Kidney (tissue), 14 donors: Measurements from ENCODE around the gene RPL10A. TPM values are rescaled to one million over a fixed set of nuclear protein-coding genes. Genes with fewer than 3 reads are reported as not detected.
"Not testable (repeated sequence)": the region's sequence is repeated elsewhere in the genome, so short reads cannot be mapped to it uniquely, and the experiment has no call there.

Experiments used
- DNase-seq, 5 donors: peaks; one replicate each; pipeline ENCODE4 v3.0.0-alpha.2; 2013 to 2020
- FAIRE-seq: peaks from 2 replicates; lab custom pipeline; 2012; peaks lifted over from hg19 to GRCh38; lab: Jason Lieb, UNC
- H3K27ac ChIP-seq, 2 donors: one replicate each; pipeline ENCODE4 v1.7.0; 2013; ENCODE audit warnings: low read depth in 2 of 2, low read length in 2 of 2, inconsistent platforms in 1 of 2
- H3K27me3 ChIP-seq: one replicate; pipeline ENCODE4 v1.7.1; 2013; ENCODE audit warnings: low read length, inconsistent platforms; ENCODE audit not compliant: control insufficient read depth, insufficient read depth
- H3K36me3 ChIP-seq, 3 donors: one replicate each; pipeline versions ENCODE4 v1.7.0 to v1.7.1; 2013; ENCODE audit warnings: low read length in 3 of 3, control low read depth in 1 of 3, inconsistent platforms in 1 of 3; ENCODE audit not compliant: insufficient read depth in 3 of 3, control insufficient read depth in 2 of 3
- H3K4me1 ChIP-seq, 3 donors: one replicate each; pipeline versions ENCODE4 v1.7.0 to v1.7.1; 2013; ENCODE audit warnings: low read length in 3 of 3, inconsistent platforms in 1 of 3, low read depth in 1 of 3; ENCODE audit not compliant: control insufficient read depth in 2 of 3, insufficient read depth in 2 of 3
- H3K4me3 ChIP-seq, 3 donors: one replicate each; pipeline versions ENCODE4 v1.7.0 to v1.8.1; 2013; ENCODE audit warnings: low read length in 3 of 3, control low read depth in 1 of 3, inconsistent platforms in 1 of 3
- H3K9ac ChIP-seq, 3 donors: one replicate each; pipeline versions ENCODE4 v1.7.0 to v1.7.1; 2013; ENCODE audit warnings: low read length in 3 of 3, control low read depth in 1 of 3, inconsistent platforms in 1 of 3
- H3K9me3 ChIP-seq, 3 donors: one replicate each; pipeline versions ENCODE4 v1.7.0 to v1.7.1; 2013; ENCODE audit warnings: low read length in 3 of 3, control low read depth in 1 of 3, inconsistent platforms in 1 of 3; ENCODE audit not compliant: control insufficient read depth in 2 of 3, insufficient read depth in 1 of 3
- intact Hi-C: fragments of 100-400 bp; cut with DNase I; formaldehyde crosslinking; loops from one replicate; pipeline ENCODE4 v1.11.1; 2022
- polyA plus RNA-seq: library from polyadenylated mRNA; stranded (reverse); fragments of 350-450 nt; fragmentation: Illumina TruSeq; extraction: RNeasy Lipid Tissue Mini Kit (QIAGEN cat#74804); gene quantifications from one replicate; pipeline ENCODE4 v1.2.3, GENCODE V29; 2014; ENCODE audit warnings: low read depth, low replicate concordance; ENCODE audit not compliant: insufficient read depth
- total RNA-seq: library from RNA; stranded (reverse); fragmentation: NEBNext Ultra II Directional; extraction: Animal tissue kit (Norgen Biotek cat#: 25700); gene quantifications from one replicate; pipeline ENCODE4 v1.2.1, GENCODE V29; 2021
- TF ChIP-seq, protein P1 (sequence below): IDR thresholded peaks from 3 replicates; pipeline ENCODE4 v1.5.1; 2012; ENCODE audit warnings: mild to moderate bottlenecking, moderate library complexity, borderline replicate concordance; ENCODE audit not compliant: insufficient read depth; ENCODE audit errors: extremely low read depth
- donor health status: control.
- donor health status: control.
- donor health status: control.
- donor health status: control.
- donor health status: control.
- donor health status: DM: yes; HTN: yes; CAD: no.
- donor health status: Normal renal cell carcinoma (clear cell type).

Gene RPL10A
- total and polyA plus RNA-seq, 2 donors from 2014 or later, result 1,159 to 1,291 TPM

DNA sequence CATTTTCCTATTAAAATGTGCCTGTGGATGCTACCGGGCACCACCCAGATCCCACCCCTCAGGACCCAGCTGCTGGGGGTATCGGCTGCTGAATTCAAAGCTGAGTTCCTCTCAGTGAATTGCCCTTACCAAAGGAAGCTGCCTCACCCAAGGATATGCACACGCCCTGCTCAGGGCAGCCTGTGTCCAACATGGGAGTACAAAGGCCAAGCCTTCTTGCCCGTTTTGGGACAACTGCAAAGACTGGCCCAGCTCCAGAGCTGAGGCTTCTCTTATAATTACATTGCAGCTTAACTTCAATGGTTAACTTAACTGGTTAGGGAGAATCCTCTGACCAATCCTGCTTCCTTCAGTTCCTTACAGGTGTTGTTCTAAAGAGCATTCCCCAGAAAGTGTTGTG is 35.9 kb upstream of the RPL10A start:
- no peak for DNase-seq
- Histone ChIP-seq H3K9ac (no peak overlapping the region), H3K4me1 (peaks cover 0 to 7% (median 0%) of the 10 kb centered on the region in 3 donors), H3K4me3 (no peak overlapping the region), H3K9me3 (peaks cover 0 to 7% (median 3%) of the 10 kb centered on the region in 3 donors), H3K36me3 (no peaks in the 10 kb centered on the region), H3K27me3 (no peaks in the 10 kb centered on the region), H3K27ac (no peak overlapping the region)
- TF ChIP-seq, protein P1, sequence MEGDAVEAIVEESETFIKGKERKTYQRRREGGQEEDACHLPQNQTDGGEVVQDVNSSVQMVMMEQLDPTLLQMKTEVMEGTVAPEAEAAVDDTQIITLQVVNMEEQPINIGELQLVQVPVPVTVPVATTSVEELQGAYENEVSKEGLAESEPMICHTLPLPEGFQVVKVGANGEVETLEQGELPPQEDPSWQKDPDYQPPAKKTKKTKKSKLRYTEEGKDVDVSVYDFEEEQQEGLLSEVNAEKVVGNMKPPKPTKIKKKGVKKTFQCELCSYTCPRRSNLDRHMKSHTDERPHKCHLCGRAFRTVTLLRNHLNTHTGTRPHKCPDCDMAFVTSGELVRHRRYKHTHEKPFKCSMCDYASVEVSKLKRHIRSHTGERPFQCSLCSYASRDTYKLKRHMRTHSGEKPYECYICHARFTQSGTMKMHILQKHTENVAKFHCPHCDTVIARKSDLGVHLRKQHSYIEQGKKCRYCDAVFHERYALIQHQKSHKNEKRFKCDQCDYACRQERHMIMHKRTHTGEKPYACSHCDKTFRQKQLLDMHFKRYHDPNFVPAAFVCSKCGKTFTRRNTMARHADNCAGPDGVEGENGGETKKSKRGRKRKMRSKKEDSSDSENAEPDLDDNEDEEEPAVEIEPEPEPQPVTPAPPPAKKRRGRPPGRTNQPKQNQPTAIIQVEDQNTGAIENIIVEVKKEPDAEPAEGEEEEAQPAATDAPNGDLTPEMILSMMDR, result no peak
- intact Hi-C loops, result no loop called here
- FAIRE-seq, result no peak

DNA sequence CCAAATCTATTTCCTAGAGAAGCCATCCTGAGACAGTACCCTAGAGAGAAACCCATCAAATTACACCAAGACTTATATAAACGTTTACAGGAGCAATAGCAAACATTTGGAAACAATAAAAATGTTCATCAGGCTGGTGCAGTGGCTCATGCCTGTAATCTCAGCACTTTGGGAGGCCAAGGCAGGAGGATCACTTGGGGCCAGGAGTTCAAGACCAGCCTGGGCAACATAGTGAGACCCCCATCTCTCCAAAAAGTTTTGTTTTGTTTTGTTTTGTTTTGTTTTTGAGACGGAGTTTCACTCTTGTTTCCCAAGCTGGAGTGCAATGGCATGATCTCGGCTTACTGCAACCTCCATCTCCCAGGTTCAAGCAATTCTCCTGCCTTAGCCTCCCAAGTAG is 35.5 kb upstream of the RPL10A start:
- intact Hi-C loops, FAIRE-seq: not testable (repeated sequence)

DNA sequence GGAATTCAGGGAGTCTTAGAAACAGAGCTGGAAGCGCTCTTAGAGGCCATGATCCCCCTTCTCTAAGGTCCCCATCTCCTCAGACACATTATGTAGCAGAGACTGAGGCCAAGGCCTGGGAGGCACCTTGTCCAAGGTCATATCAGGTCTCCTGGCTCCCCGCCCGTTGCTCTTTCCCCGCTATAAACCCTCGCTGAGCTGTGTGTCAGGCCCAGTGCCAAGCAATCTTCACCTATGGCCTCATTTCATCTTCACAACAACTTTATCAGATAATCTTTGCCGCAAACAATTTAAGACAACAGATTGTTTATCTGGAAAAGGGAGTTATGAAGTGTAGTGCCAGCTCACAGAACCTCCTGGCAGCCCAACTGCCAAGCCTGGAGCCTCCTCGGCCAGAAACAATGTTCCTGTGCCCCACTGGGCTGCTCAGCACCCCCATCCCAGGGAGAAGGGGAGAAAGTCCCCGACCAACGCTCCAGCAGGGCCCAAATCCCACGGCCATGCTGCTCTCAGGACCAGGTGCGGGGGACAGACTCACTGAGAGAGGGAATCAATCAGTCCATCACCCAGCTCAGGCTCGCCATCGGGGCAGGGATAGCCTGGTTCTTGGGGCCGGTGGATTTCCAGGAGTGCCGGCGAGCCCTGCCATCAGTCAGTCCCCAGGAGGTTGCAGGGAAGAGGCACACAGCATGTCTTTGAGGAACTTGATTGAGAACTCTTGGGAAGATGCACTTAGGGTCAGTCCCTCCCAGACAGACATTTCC is 32.9 kb upstream of the RPL10A start:
- DNase-seq, result no peak
- peaks cover 0 to 7% (median 0%) of the 10 kb centered on the region in 3 donors for H3K4me1 ChIP-seq

More for the DNA sequence above, 35.5 kb upstream of the RPL10A start:
- not testable (repeated sequence) for H3K9me3 ChIP-seq, H3K9ac ChIP-seq, H3K4me3 ChIP-seq, H3K27ac ChIP-seq, H3K4me1 ChIP-seq, H3K27me3 ChIP-seq, DNase-seq, H3K36me3 ChIP-seq

More for the DNA sequence above, 32.9 kb upstream of the RPL10A start:
- no peaks in the 10 kb centered on the region for H3K36me3 ChIP-seq
- no peak overlapping the region for H3K4me3 ChIP-seq
- FAIRE-seq, result no peak
- intact Hi-C loops, result no loop called here
- no peak overlapping the region for H3K9ac ChIP-seq
- H3K27ac ChIP-seq, result no peak overlapping the region
- TF ChIP-seq, protein P1, result no peak
- H3K9me3 ChIP-seq, result no peaks in the 10 kb centered on the region
- H3K27me3 ChIP-seq, result no peaks in the 10 kb centered on the region
